PFSK-1 (cell line): Measurements from ENCODE around the gene CHST15.

ENCODE experiments used
- FOXP2 ChIP-seq: optimal IDR thresholded peaks from 2 replicates; pipeline ENCODE3; 2011; ENCODE audit warnings: borderline replicate concordance, control low read depth, inconsistent platforms; ENCODE audit not compliant: insufficient read depth; ENCODE audit errors: extremely low read length, extremely low read depth
- POLR2AphosphoS5 ChIP-seq: IDR thresholded peaks from 2 replicates; pipeline ENCODE4 v1.6.1; 2012; ENCODE audit warnings: low read depth, mild to moderate bottlenecking, control low read depth, low read length, moderate library complexity
- TAF1 ChIP-seq: IDR thresholded peaks from 2 replicates; pipeline ENCODE4 v1.6.1; 2012; ENCODE audit warnings: low read length, control low read depth, borderline replicate concordance; ENCODE audit not compliant: insufficient read depth
- TF ChIP-seq, protein P1 (sequence below), 2 experiments: IDR thresholded peaks; 2 replicates each; pipeline versions ENCODE4 v1.6.1 to v1.8.0; 2011 to 2012; ENCODE audit warnings: low read depth in 2 of 2, low read length in 2 of 2, control low read depth in 1 of 2, inconsistent platforms in 1 of 2, mild to moderate bottlenecking in 1 of 2, moderate library complexity in 1 of 2; ENCODE audit not compliant: insufficient read depth in 1 of 2

DNA sequence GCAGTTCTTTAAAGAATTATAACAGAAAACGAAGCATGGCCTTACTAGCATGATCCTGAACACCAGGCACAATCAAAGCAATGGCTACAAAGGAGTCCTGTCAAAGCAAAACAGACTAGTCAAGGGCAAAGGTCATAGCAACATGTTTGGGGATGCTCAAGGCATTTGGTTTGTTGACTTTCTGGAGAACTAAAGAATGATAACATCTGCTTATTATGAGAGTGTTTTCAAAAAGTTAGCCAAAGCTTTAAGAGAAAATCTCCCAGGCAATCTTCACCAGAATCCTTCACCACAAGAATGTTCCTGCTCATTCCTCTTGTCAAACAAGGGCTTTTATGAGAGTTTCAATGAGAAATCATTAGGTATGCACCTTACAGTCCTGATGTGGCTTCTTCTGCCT, 106.7 kb downstream of the CHST15 start:
- TF ChIP-seq POLR2AphosphoS5: no peak
- no peak for TF ChIP-seq TAF1
- TF ChIP-seq, protein P1, sequence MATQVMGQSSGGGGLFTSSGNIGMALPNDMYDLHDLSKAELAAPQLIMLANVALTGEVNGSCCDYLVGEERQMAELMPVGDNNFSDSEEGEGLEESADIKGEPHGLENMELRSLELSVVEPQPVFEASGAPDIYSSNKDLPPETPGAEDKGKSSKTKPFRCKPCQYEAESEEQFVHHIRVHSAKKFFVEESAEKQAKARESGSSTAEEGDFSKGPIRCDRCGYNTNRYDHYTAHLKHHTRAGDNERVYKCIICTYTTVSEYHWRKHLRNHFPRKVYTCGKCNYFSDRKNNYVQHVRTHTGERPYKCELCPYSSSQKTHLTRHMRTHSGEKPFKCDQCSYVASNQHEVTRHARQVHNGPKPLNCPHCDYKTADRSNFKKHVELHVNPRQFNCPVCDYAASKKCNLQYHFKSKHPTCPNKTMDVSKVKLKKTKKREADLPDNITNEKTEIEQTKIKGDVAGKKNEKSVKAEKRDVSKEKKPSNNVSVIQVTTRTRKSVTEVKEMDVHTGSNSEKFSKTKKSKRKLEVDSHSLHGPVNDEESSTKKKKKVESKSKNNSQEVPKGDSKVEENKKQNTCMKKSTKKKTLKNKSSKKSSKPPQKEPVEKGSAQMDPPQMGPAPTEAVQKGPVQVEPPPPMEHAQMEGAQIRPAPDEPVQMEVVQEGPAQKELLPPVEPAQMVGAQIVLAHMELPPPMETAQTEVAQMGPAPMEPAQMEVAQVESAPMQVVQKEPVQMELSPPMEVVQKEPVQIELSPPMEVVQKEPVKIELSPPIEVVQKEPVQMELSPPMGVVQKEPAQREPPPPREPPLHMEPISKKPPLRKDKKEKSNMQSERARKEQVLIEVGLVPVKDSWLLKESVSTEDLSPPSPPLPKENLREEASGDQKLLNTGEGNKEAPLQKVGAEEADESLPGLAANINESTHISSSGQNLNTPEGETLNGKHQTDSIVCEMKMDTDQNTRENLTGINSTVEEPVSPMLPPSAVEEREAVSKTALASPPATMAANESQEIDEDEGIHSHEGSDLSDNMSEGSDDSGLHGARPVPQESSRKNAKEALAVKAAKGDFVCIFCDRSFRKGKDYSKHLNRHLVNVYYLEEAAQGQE (IDR thresholded peaks at IDR 0.05; ENCODE audit: insufficient read depth in 1 of 2, low read depth in 2 of 2, low read length in 2 of 2): no peak
- no peak for TF ChIP-seq FOXP2
